HG03378 (cell line): Measurements from ENCODE around the gene NFKBIB.
"Not testable (repeated sequence)": the region's sequence is repeated elsewhere in the genome, so short reads cannot be mapped to it uniquely, and the experiment has no call there.

Experiments
- ATAC-seq: cut with Tn5 transposase; IDR thresholded peaks from one replicate; pipeline ENCODE4 v1.9.1; 2021; ENCODE audit warnings: mild to moderate bottlenecking, moderate library complexity; ENCODE audit not compliant: unreplicated experiment

Gene NFKBIB

GRCh38 chr19:38873400-38873799 lies 26.4 kb upstream of the NFKBIB start:
- not testable (repeated sequence) for ATAC-seq

GRCh38 chr19:38875656-38876395 lies 23.9 kb upstream of the NFKBIB start:
- ATAC-seq = no peak

GRCh38 chr19:38877781-38878574 lies 21.8 kb upstream of the NFKBIB start, which contains the start of gene RINL:
Gene RINL, minus strand, starts transcription at chr19:38878275. Its CDS starts 1,533 bp downstream, at chr19:38876742.
- no peak for ATAC-seq

GRCh38 chr19:38878575-38879399 lies 21.0 kb upstream of the NFKBIB start:
- no peak for ATAC-seq

- no peak for ATAC-seq
Measured at GRCh38 chr19:38879400-38879751, 20.4 kb upstream of the NFKBIB start.

GRCh38 chr19:38880076-38880881 lies 19.5 kb upstream of the NFKBIB start:
- no peak for ATAC-seq

GRCh38 chr19:38880882-38881609 lies 18.7 kb upstream of the NFKBIB start:
- no peak for ATAC-seq

GRCh38 chr19:38883286-38883685 lies 16.5 kb upstream of the NFKBIB start:
- ATAC-seq = no peak

- ATAC-seq = not testable (repeated sequence)
Measured at GRCh38 chr19:38884691-38885090, 15.1 kb upstream of the NFKBIB start.

- no peak for ATAC-seq
Measured at GRCh38 chr19:38888876-38889275, 10.9 kb upstream of the NFKBIB start.

- ATAC-seq = no peak
Measured at GRCh38 chr19:38889803-38890202, 10.0 kb upstream of the NFKBIB start.

- no peak for ATAC-seq
Measured at GRCh38 chr19:38890686-38891085, 9.1 kb upstream of the NFKBIB start.

- no peak for ATAC-seq
Measured at GRCh38 chr19:38891771-38892170, 8.0 kb upstream of the NFKBIB start.

- no peak for ATAC-seq
Measured at GRCh38 chr19:38892841-38893240, 6.9 kb upstream of the NFKBIB start.

- no peak for ATAC-seq
Measured at GRCh38 chr19:38893341-38893771, 6.4 kb upstream of the NFKBIB start.

- ATAC-seq = no peak
Measured at GRCh38 chr19:38894968-38895367, 4.8 kb upstream of the NFKBIB start.

GRCh38 chr19:38898788-38899446 lies 852 bp upstream of the NFKBIB start:
- ATAC-seq = no peak

- ATAC-seq = no peak
Measured at GRCh38 chr19:38900202-38900629, 447 bp downstream of the NFKBIB start.

- ATAC-seq = no peak
Measured at GRCh38 chr19:38900743-38901190, 998 bp downstream of the NFKBIB start.
